Measurements from ENCODE around the gene BLID. TPM values are rescaled to one million over a fixed set of nuclear protein-coding genes. Genes with fewer than 3 reads are reported as not detected.
A peak's percentile ranks its signal among the peaks of the same experiment; 100 is the strongest.

BLID gene
- total RNA-seq, 1 donor from 2014 or later, result not detected

DNA sequence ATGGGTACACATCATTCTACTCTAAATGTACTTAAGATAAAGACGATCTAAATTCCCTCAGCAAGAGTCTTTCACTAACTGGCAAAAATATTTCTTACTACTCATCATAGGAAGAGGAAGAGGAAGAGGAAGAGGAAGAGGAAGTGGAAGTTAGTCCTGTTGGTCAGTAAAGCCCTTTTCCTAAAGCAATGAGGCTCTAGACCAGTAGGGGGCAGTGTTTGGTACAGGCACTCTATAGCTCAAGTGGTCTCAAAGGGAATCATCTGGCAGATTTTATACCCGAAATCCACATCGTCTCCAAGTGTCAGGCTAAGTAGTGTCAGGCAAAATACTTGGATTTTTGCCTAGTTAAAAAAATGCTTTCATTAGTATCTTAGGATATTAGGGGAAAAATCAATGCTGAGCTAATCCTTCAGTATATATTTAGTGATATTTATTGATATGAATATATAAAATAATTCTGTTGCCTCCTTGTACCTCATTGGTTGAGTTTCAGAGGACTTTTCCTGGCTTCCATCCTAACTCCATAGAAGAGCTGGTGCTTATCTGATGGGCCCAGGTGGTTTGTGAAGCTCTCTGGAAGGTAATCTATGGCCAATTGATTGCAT is 7.7 kb downstream of the BLID start:
- peaks cover 11% of the 10 kb centered on the region for H3K4me1 Mint-ChIP-seq
- H3K27me3 Mint-ChIP-seq (ENCODE audit: low read depth), result no peaks in the 10 kb centered on the region
- H3K9me3 Mint-ChIP-seq, result no peaks in the 10 kb centered on the region
- H3K4me3 Mint-ChIP-seq, result no peak overlapping the region
- no peaks in the 10 kb centered on the region for H3K36me3 Mint-ChIP-seq (ENCODE audit: low read depth)
- TF ChIP-seq, protein P1, sequence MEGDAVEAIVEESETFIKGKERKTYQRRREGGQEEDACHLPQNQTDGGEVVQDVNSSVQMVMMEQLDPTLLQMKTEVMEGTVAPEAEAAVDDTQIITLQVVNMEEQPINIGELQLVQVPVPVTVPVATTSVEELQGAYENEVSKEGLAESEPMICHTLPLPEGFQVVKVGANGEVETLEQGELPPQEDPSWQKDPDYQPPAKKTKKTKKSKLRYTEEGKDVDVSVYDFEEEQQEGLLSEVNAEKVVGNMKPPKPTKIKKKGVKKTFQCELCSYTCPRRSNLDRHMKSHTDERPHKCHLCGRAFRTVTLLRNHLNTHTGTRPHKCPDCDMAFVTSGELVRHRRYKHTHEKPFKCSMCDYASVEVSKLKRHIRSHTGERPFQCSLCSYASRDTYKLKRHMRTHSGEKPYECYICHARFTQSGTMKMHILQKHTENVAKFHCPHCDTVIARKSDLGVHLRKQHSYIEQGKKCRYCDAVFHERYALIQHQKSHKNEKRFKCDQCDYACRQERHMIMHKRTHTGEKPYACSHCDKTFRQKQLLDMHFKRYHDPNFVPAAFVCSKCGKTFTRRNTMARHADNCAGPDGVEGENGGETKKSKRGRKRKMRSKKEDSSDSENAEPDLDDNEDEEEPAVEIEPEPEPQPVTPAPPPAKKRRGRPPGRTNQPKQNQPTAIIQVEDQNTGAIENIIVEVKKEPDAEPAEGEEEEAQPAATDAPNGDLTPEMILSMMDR (conservative IDR thresholded peaks at IDR 0.05), result peak; percentile 68
- H3K27ac Mint-ChIP-seq (ENCODE audit: unreplicated experiment), result no peak overlapping the region
- DNase-seq (ENCODE audit: low read depth, low spot score), result peak; percentile 53

DNA sequence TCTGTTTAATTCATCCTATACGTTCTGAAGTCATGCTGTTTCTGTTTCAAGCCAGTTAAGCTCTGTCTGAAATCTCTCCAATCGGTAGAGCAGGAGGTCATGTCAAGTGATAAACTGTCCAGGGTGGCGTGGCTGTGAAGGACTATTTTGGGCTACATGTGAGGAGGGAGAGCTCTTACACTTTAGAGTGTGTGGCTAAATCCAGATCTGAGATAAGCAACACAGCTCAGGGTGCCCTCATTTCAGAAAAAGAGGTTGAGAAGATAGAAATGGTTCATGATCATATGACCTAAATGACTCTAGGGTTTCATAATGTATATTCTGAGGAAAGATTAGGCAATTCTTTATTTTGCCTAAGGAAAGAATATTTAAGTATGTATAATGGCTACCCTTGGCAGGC is 8.4 kb downstream of the BLID start:
- TF ChIP-seq, protein P1 (conservative IDR thresholded peaks at IDR 0.05), result no peak
- no peak for DNase-seq (ENCODE audit: low read depth, low spot score)
- Mint-ChIP-seq H3K4me3 (no peak overlapping the region), H3K9me3 (no peaks in the 10 kb centered on the region), H3K27me3 (ENCODE audit: low read depth) (no peaks in the 10 kb centered on the region), H3K36me3 (ENCODE audit: low read depth) (no peaks in the 10 kb centered on the region), H3K4me1 (peaks cover 11% of the 10 kb centered on the region), H3K27ac (ENCODE audit: unreplicated experiment) (peak overlapping the region; percentile 81)

DNA sequence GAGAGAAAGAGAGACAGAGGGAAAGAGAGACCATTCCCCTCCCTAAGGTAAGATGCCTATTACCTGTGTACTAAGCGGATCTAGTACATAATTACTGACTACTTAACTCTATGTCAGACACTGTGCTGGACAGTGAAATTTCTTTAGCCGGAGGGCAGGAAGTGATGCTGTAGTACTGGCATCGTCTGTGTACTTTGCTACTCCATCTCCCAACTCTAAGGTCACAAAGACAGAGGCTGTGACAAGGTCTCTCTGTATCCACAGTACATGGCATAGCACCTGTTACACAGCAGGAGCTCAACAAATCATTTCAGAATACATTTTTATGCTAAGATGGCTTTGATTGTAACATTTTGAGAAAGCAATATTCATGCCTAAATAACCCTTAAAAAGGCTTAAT is 9.0 kb downstream of the BLID start:
- Mint-ChIP-seq H3K27ac (ENCODE audit: unreplicated experiment) (no peak overlapping the region), H3K9me3 (no peaks in the 10 kb centered on the region), H3K36me3 (ENCODE audit: low read depth) (no peaks in the 10 kb centered on the region), H3K4me1 (peaks cover 11% of the 10 kb centered on the region), H3K27me3 (ENCODE audit: low read depth) (no peaks in the 10 kb centered on the region), H3K4me3 (no peak overlapping the region)
- DNase-seq (ENCODE audit: low read depth, low spot score), result no peak
- TF ChIP-seq, protein P1 (conservative IDR thresholded peaks at IDR 0.05), result no peak

DNA sequence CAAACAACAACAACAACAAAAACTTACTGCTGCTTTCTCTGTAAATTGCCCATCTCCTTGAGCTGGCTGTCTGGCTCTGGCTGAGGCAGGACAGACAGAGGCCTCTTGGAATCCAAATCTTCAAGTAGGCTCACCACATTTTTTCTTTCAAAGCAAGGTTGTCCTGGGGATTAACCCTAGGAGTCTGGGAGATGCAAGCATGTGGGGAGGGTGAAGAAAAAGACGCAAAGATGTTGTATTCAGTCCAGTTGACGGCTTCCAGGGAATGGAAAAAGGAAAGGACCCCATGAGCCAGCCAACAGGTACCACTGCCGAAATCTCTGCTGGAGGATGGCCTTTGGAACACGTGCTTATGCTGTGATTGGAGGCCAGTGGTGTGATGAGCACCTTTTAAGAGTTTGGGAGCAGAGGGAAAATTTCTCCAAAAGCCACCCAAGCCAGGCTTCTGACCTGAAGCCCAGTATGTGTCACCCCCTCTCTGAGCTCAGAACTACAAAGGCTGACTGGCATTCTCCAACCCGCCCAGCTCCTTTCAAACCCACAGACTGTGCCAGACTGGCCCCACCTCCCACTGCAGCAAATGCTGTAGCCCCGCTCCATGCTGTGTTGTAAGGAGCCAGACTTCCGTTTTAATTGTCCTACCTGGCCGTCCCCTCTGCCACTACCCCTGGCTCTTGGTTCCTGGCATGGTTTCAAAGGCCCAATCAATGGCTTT is 10.8 kb downstream of the BLID start:
- Mint-ChIP-seq H3K36me3 (ENCODE audit: low read depth) (no peaks in the 10 kb centered on the region), H3K27ac (ENCODE audit: unreplicated experiment) (no peak overlapping the region), H3K4me1 (peaks cover 12% of the 10 kb centered on the region), H3K4me3 (no peak overlapping the region), H3K27me3 (ENCODE audit: low read depth) (peaks cover 6% of the 10 kb centered on the region), H3K9me3 (no peaks in the 10 kb centered on the region)
- DNase-seq (ENCODE audit: low read depth, low spot score), result no peak
- TF ChIP-seq, protein P1 (conservative IDR thresholded peaks at IDR 0.05), result no peak

DNA sequence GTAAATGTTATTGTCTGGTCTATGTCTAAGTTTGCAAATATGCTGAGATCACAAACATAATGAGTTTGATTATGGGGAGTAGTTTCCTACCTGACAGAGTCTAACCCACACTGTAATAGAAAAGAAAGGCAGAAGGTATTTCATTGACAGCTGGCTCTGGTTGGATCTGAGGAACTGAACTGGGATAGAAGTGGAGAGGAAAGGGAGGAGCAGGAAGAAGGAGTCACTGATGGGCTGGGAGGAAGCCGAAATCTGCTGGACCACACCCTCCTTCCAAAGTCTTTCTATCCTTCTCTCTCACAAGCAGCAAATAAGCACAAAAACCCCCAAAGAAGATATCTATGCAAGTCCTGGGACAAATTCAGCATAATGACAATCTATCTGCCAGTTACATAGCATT is 11.7 kb downstream of the BLID start:
- H3K9me3 Mint-ChIP-seq, result no peaks in the 10 kb centered on the region
- no peak for DNase-seq (ENCODE audit: low read depth, low spot score)
- peaks cover 13% of the 10 kb centered on the region for H3K27me3 Mint-ChIP-seq (ENCODE audit: low read depth)
- peaks cover 18% of the 10 kb centered on the region for H3K4me1 Mint-ChIP-seq
- no peak overlapping the region for H3K4me3 Mint-ChIP-seq
- no peaks in the 10 kb centered on the region for H3K36me3 Mint-ChIP-seq (ENCODE audit: low read depth)
- TF ChIP-seq, protein P1 (conservative IDR thresholded peaks at IDR 0.05), result no peak
- no peak overlapping the region for H3K27ac Mint-ChIP-seq (ENCODE audit: unreplicated experiment)
